Endothelial cell (in vitro differentiated cells): ENCODE results near the gene ICA1. TPM values are rescaled to one million over a fixed set of nuclear protein-coding genes. Genes with fewer than 3 reads are reported as not detected.

Source experiments
- DNase-seq: peaks from one replicate; pipeline ENCODE4 v3.0.0; 2021; ENCODE audit warnings: low spot score
- H3K27ac Mint-ChIP-seq: one replicate; pipeline ENCODE4 v1.8.0; 2021; ENCODE audit warnings: mixed read lengths, inconsistent platforms; ENCODE audit not compliant: unreplicated experiment
- H3K27me3 Mint-ChIP-seq: one replicate; pipeline ENCODE4 v1.8.0; 2021; ENCODE audit warnings: mild to moderate bottlenecking, moderate library complexity, mixed read lengths, inconsistent platforms; ENCODE audit not compliant: unreplicated experiment
- H3K36me3 Mint-ChIP-seq: one replicate; pipeline ENCODE4 v1.8.0; 2021; ENCODE audit warnings: mild to moderate bottlenecking, low read depth, mixed read lengths, inconsistent platforms; ENCODE audit not compliant: unreplicated experiment
- H3K4me1 Mint-ChIP-seq: one replicate; pipeline ENCODE4 v1.8.0; 2021; ENCODE audit warnings: mild to moderate bottlenecking, mixed read lengths, inconsistent platforms; ENCODE audit not compliant: unreplicated experiment
- H3K4me3 Mint-ChIP-seq: one replicate; pipeline ENCODE4 v1.8.0; 2021; ENCODE audit warnings: mild to moderate bottlenecking, mixed read lengths, inconsistent platforms; ENCODE audit not compliant: unreplicated experiment
- H3K9me3 Mint-ChIP-seq: one replicate; pipeline ENCODE4 v1.8.0; 2021; ENCODE audit warnings: mixed read lengths, inconsistent platforms; ENCODE audit not compliant: unreplicated experiment
- total RNA-seq: library from RNA; stranded (reverse); fragmentation: NEBNext Ultra II Directional; extraction: Animal tissue kit (Norgen Biotek cat#: 25700); gene quantifications from one replicate; pipeline ENCODE4 v1.2.1, GENCODE V29; 2021; ENCODE audit not compliant: unreplicated experiment
- TF ChIP-seq, protein P1 (sequence below): fragments of 200-600 bp; sonication (generic); IDR thresholded peaks from one replicate; pipeline ENCODE4 v1.5.0; 2021; ENCODE audit warnings: antibody characterized with exemption; ENCODE audit not compliant: unreplicated experiment

ICA1 gene
- total RNA-seq, 1 donor from 2014 or later, result 91.4 TPM

DNA sequence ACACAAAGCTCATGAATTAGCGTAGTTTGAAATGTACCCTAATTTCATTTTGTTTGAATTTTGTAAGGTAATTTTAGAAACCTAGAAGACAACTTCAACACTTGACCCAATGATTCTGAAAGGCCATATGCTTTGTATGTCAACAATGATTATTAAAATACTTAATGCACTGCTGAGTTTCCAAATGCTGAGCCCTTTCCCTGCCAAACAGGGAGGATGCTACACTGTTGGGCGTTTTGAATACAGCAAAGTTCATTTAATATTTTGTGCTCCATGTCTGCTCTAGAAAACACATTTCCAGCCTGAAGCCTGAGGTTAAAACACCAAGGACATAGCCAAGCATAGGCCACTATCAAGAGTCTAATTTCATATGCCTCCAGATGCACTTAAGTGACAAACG is 99.8 kb downstream of the ICA1 start:
- TF ChIP-seq, protein P1, sequence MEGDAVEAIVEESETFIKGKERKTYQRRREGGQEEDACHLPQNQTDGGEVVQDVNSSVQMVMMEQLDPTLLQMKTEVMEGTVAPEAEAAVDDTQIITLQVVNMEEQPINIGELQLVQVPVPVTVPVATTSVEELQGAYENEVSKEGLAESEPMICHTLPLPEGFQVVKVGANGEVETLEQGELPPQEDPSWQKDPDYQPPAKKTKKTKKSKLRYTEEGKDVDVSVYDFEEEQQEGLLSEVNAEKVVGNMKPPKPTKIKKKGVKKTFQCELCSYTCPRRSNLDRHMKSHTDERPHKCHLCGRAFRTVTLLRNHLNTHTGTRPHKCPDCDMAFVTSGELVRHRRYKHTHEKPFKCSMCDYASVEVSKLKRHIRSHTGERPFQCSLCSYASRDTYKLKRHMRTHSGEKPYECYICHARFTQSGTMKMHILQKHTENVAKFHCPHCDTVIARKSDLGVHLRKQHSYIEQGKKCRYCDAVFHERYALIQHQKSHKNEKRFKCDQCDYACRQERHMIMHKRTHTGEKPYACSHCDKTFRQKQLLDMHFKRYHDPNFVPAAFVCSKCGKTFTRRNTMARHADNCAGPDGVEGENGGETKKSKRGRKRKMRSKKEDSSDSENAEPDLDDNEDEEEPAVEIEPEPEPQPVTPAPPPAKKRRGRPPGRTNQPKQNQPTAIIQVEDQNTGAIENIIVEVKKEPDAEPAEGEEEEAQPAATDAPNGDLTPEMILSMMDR, result no peak
- Mint-ChIP-seq H3K4me1 (peaks cover 22% of the 10 kb centered on the region), H3K4me3 (no peak overlapping the region), H3K27me3 (peaks cover 4% of the 10 kb centered on the region), H3K27ac (no peak overlapping the region), H3K36me3 (peaks cover 14% of the 10 kb centered on the region), H3K9me3 (no peaks in the 10 kb centered on the region)
- DNase-seq, result no peak

- peaks cover 4% of the 10 kb centered on the region for H3K27me3 Mint-ChIP-seq
- no peak overlapping the region for H3K27ac Mint-ChIP-seq
- no peaks in the 10 kb centered on the region for H3K9me3 Mint-ChIP-seq
- peaks cover 18% of the 10 kb centered on the region for H3K36me3 Mint-ChIP-seq
- no peak for DNase-seq
- H3K4me3 Mint-ChIP-seq, result no peak overlapping the region
- TF ChIP-seq, protein P1, result no peak
- H3K4me1 Mint-ChIP-seq, result peaks cover 23% of the 10 kb centered on the region
Observed at GRCh38 chr7:8161364-8161828, 100.6 kb downstream of the ICA1 start.

- H3K36me3 Mint-ChIP-seq, result peaks cover 18% of the 10 kb centered on the region
- TF ChIP-seq, protein P1, result no peak
- DNase-seq, result no peak
- H3K9me3 Mint-ChIP-seq, result no peaks in the 10 kb centered on the region
- H3K27ac Mint-ChIP-seq, result no peak overlapping the region
- H3K4me1 Mint-ChIP-seq, result peaks cover 23% of the 10 kb centered on the region
- H3K4me3 Mint-ChIP-seq, result no peak overlapping the region
- peaks cover 4% of the 10 kb centered on the region for H3K27me3 Mint-ChIP-seq
Observed at GRCh38 chr7:8160779-8161345, 101.1 kb downstream of the ICA1 start.

DNA sequence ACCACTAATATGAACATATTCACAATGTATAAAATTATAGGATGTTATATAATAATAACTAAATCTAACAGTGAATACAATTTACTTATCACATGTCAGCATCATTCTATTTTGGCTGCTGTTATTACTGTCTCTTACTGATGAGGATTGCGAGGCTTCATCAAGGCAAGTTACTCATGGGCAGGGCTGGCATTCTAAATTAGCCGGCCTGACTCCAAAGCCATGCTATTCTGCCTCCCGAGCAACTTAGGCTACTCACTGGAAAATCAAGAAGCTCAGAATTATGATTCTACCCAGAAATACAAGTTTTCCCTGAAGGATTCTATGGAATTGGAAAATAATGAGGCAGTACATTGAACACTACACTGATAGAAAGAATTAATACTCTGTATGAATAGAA is 101.7 kb downstream of the ICA1 start:
- no peak overlapping the region for H3K27ac Mint-ChIP-seq
- H3K9me3 Mint-ChIP-seq, result no peaks in the 10 kb centered on the region
- H3K4me1 Mint-ChIP-seq, result peaks cover 23% of the 10 kb centered on the region
- TF ChIP-seq, protein P1, result no peak
- no peak for DNase-seq
- peaks cover 18% of the 10 kb centered on the region for H3K36me3 Mint-ChIP-seq
- no peak overlapping the region for H3K4me3 Mint-ChIP-seq
- H3K27me3 Mint-ChIP-seq, result peaks cover 4% of the 10 kb centered on the region

- Mint-ChIP-seq H3K4me3 (no peak overlapping the region), H3K9me3 (no peaks in the 10 kb centered on the region), H3K27ac (no peak overlapping the region), H3K36me3 (peaks cover 18% of the 10 kb centered on the region), H3K4me1 (peaks cover 23% of the 10 kb centered on the region), H3K27me3 (peaks cover 4% of the 10 kb centered on the region)
- no peak for DNase-seq
- TF ChIP-seq, protein P1, result no peak
Observed at GRCh38 chr7:8159595-8159994, 102.4 kb downstream of the ICA1 start.
